ENCODE measurements around the gene ABHD4.

GRCh38 chr14:22569737-22570131, 28.4 kb upstream of the ABHD4 start:
- TF ChIP-seq, protein P1, sequence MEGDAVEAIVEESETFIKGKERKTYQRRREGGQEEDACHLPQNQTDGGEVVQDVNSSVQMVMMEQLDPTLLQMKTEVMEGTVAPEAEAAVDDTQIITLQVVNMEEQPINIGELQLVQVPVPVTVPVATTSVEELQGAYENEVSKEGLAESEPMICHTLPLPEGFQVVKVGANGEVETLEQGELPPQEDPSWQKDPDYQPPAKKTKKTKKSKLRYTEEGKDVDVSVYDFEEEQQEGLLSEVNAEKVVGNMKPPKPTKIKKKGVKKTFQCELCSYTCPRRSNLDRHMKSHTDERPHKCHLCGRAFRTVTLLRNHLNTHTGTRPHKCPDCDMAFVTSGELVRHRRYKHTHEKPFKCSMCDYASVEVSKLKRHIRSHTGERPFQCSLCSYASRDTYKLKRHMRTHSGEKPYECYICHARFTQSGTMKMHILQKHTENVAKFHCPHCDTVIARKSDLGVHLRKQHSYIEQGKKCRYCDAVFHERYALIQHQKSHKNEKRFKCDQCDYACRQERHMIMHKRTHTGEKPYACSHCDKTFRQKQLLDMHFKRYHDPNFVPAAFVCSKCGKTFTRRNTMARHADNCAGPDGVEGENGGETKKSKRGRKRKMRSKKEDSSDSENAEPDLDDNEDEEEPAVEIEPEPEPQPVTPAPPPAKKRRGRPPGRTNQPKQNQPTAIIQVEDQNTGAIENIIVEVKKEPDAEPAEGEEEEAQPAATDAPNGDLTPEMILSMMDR (IDR thresholded peaks at IDR 0.05), result no peak
- TF ChIP-seq POLR2A (IDR thresholded peaks at IDR 0.05), result no peak
